Right atrium auricular region (tissue), 2 donors: ENCODE results near the gene FBXL17. TPM values are rescaled to one million over a fixed set of nuclear protein-coding genes. Genes with fewer than 3 reads are reported as not detected.

Experiments
- DNase-seq: peaks from one replicate; pipeline ENCODE4 v3.0.0-alpha.2; 2019; ENCODE audit warnings: low spot score
- H3K27ac ChIP-seq, 2 donors: fragments of 200-600 bp; sonication (generic); 1 replicate in 1 of 2; 2 replicates in 1 of 2; pipeline ENCODE4 v1.5.1; 2016 to 2019
- H3K27me3 ChIP-seq, 2 donors: fragments of 200-600 bp; sonication (generic); one replicate each; pipeline versions ENCODE4 v1.5.1 to v1.6.0; 2017 to 2019
- H3K36me3 ChIP-seq: fragments of 200-600 bp; sonication (generic); one replicate; pipeline ENCODE4 v1.5.1; 2016
- H3K4me1 ChIP-seq, 2 donors: fragments of 200-600 bp; sonication (generic); one replicate each; pipeline versions ENCODE4 v1.5.1 to v1.6.0; 2017 to 2019
- H3K4me3 ChIP-seq, 2 donors: fragments of 200-600 bp; sonication (generic); 1 replicate in 1 of 2; 2 replicates in 1 of 2; pipeline ENCODE4 v1.5.1; 2017 to 2019; ENCODE audit warnings: mild to moderate bottlenecking in 1 of 2, moderate library complexity in 1 of 2
- H3K9me3 ChIP-seq, 2 donors: fragments of 200-600 bp; sonication (generic); one replicate each; pipeline ENCODE4 v1.5.1; 2019
- total RNA-seq, 2 donors: library from RNA; depleted of rRNA; stranded (reverse); fragments of >200 nt; gene quantifications; one replicate each; pipeline ENCODE4 v1.1.0, GENCODE V29; 2016
- TF ChIP-seq, protein P1 (sequence below), 2 donors: fragments of 200-600 bp; sonication (generic); IDR thresholded peaks; one replicate each; pipeline ENCODE4 v1.5.1; 2019; ENCODE audit warnings: antibody characterized with exemption in 2 of 2

FBXL17 gene
- total RNA-seq, 2 donors from 2014 or later = 16.1 to 31.7 TPM

DNA sequence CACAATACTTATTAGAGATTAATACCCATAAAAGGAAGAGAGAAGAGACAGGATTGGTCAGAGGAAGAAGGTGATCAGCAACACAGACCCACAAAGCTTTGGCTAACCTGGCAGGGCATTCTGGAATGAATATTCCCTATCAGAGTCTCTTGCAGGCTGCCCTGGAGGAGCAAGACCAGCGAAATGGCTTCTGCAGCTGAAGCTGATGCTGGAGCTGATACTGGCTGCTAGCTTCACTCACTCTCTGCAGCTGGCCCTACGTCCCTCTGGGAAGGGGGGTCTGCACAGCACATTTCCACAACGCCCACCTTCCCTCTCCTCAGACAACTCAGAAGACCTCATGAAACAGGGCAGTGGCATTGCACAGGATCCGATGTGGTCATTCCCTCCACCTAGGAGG is 541.3 kb downstream of the FBXL17 start:
- Histone ChIP-seq H3K36me3 (no peaks in the 10 kb centered on the region), H3K27ac (no peak overlapping the region), H3K4me3 (no peak overlapping the region), H3K27me3 (no peaks in the 10 kb centered on the region), H3K4me1 (no peaks in the 10 kb centered on the region), H3K9me3 (no peaks in the 10 kb centered on the region)
- no peak for DNase-seq
- TF ChIP-seq, protein P1, sequence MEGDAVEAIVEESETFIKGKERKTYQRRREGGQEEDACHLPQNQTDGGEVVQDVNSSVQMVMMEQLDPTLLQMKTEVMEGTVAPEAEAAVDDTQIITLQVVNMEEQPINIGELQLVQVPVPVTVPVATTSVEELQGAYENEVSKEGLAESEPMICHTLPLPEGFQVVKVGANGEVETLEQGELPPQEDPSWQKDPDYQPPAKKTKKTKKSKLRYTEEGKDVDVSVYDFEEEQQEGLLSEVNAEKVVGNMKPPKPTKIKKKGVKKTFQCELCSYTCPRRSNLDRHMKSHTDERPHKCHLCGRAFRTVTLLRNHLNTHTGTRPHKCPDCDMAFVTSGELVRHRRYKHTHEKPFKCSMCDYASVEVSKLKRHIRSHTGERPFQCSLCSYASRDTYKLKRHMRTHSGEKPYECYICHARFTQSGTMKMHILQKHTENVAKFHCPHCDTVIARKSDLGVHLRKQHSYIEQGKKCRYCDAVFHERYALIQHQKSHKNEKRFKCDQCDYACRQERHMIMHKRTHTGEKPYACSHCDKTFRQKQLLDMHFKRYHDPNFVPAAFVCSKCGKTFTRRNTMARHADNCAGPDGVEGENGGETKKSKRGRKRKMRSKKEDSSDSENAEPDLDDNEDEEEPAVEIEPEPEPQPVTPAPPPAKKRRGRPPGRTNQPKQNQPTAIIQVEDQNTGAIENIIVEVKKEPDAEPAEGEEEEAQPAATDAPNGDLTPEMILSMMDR (IDR thresholded peaks at IDR 0.05) = no peak

GRCh38 chr5:107840161-107840560 is 541.7 kb downstream of the FBXL17 start:
- no peaks in the 10 kb centered on the region for H3K27me3 ChIP-seq
- no peaks in the 10 kb centered on the region for H3K9me3 ChIP-seq
- no peaks in the 10 kb centered on the region for H3K4me1 ChIP-seq
- TF ChIP-seq, protein P1 (IDR thresholded peaks at IDR 0.05) = no peak
- H3K36me3 ChIP-seq = no peaks in the 10 kb centered on the region
- no peak overlapping the region for H3K27ac ChIP-seq
- H3K4me3 ChIP-seq = no peak overlapping the region
- no peak for DNase-seq

- no peak for DNase-seq
- H3K4me3 ChIP-seq = no peak overlapping the region
- H3K27me3 ChIP-seq = no peaks in the 10 kb centered on the region
- TF ChIP-seq, protein P1 (IDR thresholded peaks at IDR 0.05) = no peak
- H3K27ac ChIP-seq = no peak overlapping the region
- H3K4me1 ChIP-seq = no peaks in the 10 kb centered on the region
- no peaks in the 10 kb centered on the region for H3K36me3 ChIP-seq
- H3K9me3 ChIP-seq = no peaks in the 10 kb centered on the region
These were observed 546.8 kb downstream of the FBXL17 start for GRCh38 chr5:107835096-107835495.

DNA sequence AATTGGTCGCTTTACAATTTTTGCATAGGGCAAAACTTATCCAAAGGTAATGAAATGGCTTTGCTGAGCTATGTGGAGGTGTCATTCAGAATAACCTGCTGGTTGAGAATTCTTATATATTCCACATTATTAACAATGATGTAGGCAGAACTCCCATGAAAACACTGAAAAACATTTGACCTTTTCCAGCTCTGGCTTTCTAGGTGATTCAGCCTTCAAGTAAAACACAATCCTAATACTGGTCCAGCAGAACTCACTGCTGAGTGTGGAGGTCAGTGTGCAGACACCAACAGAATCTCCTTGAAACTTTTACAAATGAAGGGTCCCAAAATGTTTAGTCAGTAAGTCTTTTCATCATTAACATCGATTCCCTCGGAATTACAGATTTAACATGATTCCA is 549.2 kb downstream of the FBXL17 start:
- no peak overlapping the region for H3K4me3 ChIP-seq
- H3K27ac ChIP-seq = no peak overlapping the region
- no peaks in the 10 kb centered on the region for H3K4me1 ChIP-seq
- DNase-seq = no peak
- no peaks in the 10 kb centered on the region for H3K27me3 ChIP-seq
- TF ChIP-seq, protein P1 (IDR thresholded peaks at IDR 0.05) = no peak
- no peaks in the 10 kb centered on the region for H3K36me3 ChIP-seq
- no peaks in the 10 kb centered on the region for H3K9me3 ChIP-seq

DNA sequence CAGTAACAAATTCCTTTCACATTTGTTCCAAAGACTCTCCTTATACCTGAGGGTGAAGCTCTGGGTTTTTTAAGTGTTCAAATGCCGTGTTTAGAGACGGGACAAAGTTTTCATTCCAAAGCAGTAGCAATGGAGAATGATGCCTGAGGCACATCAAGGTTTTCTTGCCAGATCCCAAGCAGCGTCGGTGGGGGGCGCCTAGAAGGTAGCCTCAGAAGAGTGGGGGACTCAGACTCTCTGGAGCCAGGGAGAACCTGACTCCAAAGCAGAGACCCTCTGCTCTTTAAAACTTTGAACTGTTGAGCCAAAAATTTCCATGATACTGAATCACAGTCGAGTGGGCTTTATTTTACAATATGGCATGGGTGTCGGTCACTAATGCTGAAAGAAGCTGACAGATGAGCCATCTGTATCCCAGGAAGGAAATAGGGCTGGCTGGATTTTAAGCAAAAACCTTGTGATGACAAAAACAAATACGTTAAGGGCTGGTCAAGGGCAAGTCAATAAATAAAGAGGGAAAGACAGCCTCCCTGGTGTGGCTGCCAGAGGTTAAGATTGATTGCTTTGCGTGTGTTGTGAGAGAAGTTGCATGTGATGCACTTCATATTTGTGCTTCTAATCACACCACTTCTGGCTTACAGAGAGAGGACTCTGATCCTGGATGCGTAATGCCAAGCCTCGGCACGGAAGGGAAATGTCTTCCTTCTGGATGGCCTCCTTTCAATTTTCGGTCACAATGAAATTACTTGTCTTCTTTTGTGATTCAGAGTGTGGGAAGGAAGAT is 550.1 kb downstream of the FBXL17 start:
- Histone ChIP-seq H3K4me1 (no peaks in the 10 kb centered on the region), H3K9me3 (no peaks in the 10 kb centered on the region), H3K36me3 (no peaks in the 10 kb centered on the region), H3K27me3 (no peaks in the 10 kb centered on the region), H3K4me3 (no peak overlapping the region), H3K27ac (no peak overlapping the region)
- TF ChIP-seq, protein P1 (IDR thresholded peaks at IDR 0.05) = no peak
- no peak for DNase-seq

DNA sequence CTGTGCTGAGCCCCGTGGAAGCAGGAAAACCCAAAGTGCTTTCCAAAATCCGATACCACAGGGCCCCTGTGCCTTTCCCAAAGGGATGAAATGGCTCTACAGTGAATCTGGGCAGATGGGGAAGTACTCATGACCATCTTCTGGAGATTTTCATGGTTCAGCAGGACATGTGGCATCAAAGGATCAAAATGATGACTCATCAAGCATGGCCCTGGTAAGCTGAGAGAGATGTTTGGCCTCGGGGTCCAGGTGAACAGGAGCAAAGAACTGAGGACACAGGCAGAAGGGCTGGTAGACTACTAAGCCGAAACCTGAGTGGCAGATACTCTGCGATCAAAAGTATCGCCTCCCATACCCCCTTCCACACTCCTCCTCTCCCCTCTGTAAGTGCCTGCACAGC is 551.1 kb downstream of the FBXL17 start:
- TF ChIP-seq, protein P1 (IDR thresholded peaks at IDR 0.05) = no peak
- DNase-seq = no peak
- H3K27ac ChIP-seq = no peak overlapping the region
- H3K4me3 ChIP-seq = no peak overlapping the region
- no peaks in the 10 kb centered on the region for H3K27me3 ChIP-seq
- H3K9me3 ChIP-seq = no peaks in the 10 kb centered on the region
- no peaks in the 10 kb centered on the region for H3K4me1 ChIP-seq
- no peaks in the 10 kb centered on the region for H3K36me3 ChIP-seq
